Subcutaneous abdominal adipose tissue (tissue), 5 donors: ENCODE measurements around the gene PHTF2.
"Not testable (repeated sequence)": the region's sequence is repeated elsewhere in the genome, so short reads cannot be mapped to it uniquely, and the experiment has no call there.

Experiments used
- H3K27ac ChIP-seq: one replicate; pipeline ENCODE4 v1.7.0; 2013; ENCODE audit warnings: low read depth, mild to moderate bottlenecking, inconsistent platforms, low read length, moderate library complexity
- H3K27me3 ChIP-seq, 5 donors: one replicate each; pipeline ENCODE4 v1.7.0; 2013; ENCODE audit warnings: low read length in 5 of 5, inconsistent platforms in 1 of 5; ENCODE audit not compliant: control insufficient read depth in 5 of 5, insufficient read depth in 4 of 5
- H3K36me3 ChIP-seq, 5 donors: one replicate each; pipeline ENCODE4 v1.7.0; 2013; ENCODE audit warnings: low read length in 5 of 5; ENCODE audit not compliant: control insufficient read depth in 5 of 5, insufficient read depth in 5 of 5
- H3K4me1 ChIP-seq, 5 donors: one replicate each; pipeline ENCODE4 v1.7.0; 2013; ENCODE audit warnings: low read length in 5 of 5, mild to moderate bottlenecking in 3 of 5, moderate library complexity in 1 of 5; ENCODE audit not compliant: control insufficient read depth in 5 of 5, insufficient read depth in 5 of 5
- H3K4me3 ChIP-seq, 5 donors: one replicate each; pipeline ENCODE4 v1.7.0; 2013; ENCODE audit warnings: low read length in 5 of 5, low read depth in 1 of 5
- H3K9ac ChIP-seq, 5 donors: one replicate each; pipeline ENCODE4 v1.7.0; 2013; ENCODE audit warnings: low read length in 5 of 5, mild to moderate bottlenecking in 4 of 5, moderate library complexity in 3 of 5
- H3K9me3 ChIP-seq, 5 donors: one replicate each; pipeline ENCODE4 v1.7.0; 2013; ENCODE audit warnings: low read length in 5 of 5; ENCODE audit not compliant: control insufficient read depth in 5 of 5
- donor health status: healthy.
- donor health status: healthy.
- donor health status: healthy.
- donor health status: healthy.
- donor health status: healthy.

PHTF2 gene

DNA sequence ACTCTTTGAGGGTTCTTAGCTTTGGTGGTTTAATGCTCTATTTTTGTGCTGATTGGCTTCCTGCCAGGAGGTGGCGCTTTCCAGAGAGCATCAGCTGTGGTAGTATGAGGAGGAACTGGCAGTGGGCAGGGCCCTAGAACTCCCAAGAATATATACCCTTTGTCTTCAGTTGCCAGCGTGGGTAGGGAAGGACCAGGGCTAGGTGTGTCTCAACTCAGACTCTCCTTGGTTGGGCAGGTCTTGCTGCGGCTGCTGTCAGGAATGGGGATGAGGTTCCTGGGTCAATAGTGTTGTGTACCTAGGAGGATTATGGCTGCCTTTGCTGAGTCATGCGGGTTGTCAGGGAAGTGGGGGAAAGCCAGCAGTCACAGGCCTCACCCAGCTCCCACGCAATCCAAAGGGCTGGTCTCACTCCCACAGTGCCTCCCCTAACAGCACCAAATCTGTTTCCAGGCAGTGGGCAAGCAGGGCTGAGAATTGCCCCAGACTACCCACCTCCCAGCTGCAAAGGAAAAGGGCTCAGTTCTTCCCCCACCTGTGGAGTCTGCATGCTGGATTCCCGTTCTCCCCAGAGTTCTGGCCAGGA lies 191.5 kb downstream of the PHTF2 start:
- no peak overlapping the region for H3K27ac ChIP-seq
- peaks cover 0 to 12% (median 0%) of the 10 kb centered on the region in 5 donors for H3K4me1 ChIP-seq
- no peaks in the 10 kb centered on the region for H3K27me3 ChIP-seq
- H3K4me3 ChIP-seq, result no peak overlapping the region
- H3K36me3 ChIP-seq, result no peaks in the 10 kb centered on the region
- H3K9ac ChIP-seq, result no peak overlapping the region
- no peaks in the 10 kb centered on the region for H3K9me3 ChIP-seq

DNA sequence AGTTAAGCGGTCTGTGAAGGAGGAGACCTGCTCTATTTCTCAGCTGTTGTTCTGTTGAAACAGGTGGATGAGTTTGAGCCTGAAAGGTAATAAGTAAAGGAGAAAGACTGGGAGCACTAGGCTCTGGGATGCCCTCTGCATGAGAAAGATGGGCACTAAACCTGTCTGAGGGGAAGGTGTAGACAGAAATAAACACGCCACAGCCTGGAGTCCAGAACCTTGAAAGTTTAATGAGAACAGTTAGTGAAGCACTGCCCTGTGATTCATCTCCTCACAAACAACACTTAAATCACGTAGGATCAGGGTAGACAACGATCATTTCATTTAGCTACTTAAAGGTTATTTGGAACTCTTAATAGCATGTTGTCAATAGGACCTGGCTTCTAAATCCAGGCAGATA lies 193.1 kb downstream of the PHTF2 start:
- Histone ChIP-seq H3K4me1 (no peaks in the 10 kb centered on the region), H3K27ac (no peak overlapping the region), H3K36me3 (no peaks in the 10 kb centered on the region), H3K9ac (no peak overlapping the region), H3K9me3 (no peaks in the 10 kb centered on the region), H3K27me3 (no peaks in the 10 kb centered on the region), H3K4me3 (no peak overlapping the region)

DNA sequence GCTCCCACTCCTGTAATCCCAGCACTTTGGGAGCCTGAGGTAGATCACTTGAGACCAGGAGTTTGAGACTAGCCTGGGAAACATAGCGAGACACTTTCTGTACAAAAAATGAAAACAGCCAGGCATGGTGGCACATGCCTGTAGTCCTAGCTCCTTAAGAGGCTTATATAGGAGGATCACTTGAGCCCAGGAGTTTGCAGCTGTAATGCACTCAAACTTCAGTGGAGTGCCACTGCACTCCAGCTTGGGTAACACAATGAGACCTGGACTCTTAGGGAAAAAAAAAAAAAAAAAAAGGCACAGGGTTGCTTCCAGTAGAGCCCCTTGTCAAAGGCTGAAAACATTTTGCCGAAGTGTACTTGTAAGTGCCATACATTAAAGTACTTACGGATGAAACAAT lies 195.3 kb downstream of the PHTF2 start:
- Histone ChIP-seq H3K9me3 (peaks cover 0 to under 1% (median 0%) of the 10 kb centered on the region in 5 donors), H3K36me3 (no peaks in the 10 kb centered on the region), H3K27me3 (no peaks in the 10 kb centered on the region), H3K27ac (no peak overlapping the region), H3K4me3 (no peak overlapping the region), H3K9ac (no peak overlapping the region), H3K4me1 (no peaks in the 10 kb centered on the region)

GRCh38 chr7:77995717-77996116 lies 197.1 kb downstream of the PHTF2 start:
- no peaks in the 10 kb centered on the region for H3K36me3 ChIP-seq
- no peaks in the 10 kb centered on the region for H3K27me3 ChIP-seq
- no peak overlapping the region for H3K9ac ChIP-seq
- H3K9me3 ChIP-seq, result peaks cover 0 to 4% (median 0%) of the 10 kb centered on the region in 5 donors
- H3K4me1 ChIP-seq, result no peaks in the 10 kb centered on the region
- H3K27ac ChIP-seq, result no peak overlapping the region
- no peak overlapping the region for H3K4me3 ChIP-seq

DNA sequence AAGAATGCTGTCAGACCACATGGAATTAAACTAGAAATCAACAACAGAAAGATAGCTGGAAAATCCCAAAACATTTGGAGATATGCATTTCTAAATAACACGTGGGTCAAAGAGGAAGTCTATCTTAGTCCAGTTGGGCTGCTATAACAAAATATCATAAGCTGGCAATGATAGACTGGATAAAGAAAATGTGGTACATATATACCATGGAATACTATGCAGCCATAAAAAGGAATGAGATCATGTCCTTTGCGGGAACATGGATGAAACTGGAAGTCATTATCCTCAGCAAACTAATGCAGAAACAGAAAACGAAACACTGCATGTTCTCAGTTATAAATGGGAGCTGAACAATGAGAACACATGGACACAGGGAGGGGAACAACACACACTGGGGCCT lies 200.6 kb downstream of the PHTF2 start:
- not testable (repeated sequence) for H3K9ac ChIP-seq, H3K4me1 ChIP-seq, H3K9me3 ChIP-seq, H3K27me3 ChIP-seq, H3K27ac ChIP-seq, H3K4me3 ChIP-seq, H3K36me3 ChIP-seq

- H3K4me1 ChIP-seq, result no peaks in the 10 kb centered on the region
- no peaks in the 10 kb centered on the region for H3K36me3 ChIP-seq
- H3K9ac ChIP-seq, result no peak overlapping the region
- no peak overlapping the region for H3K4me3 ChIP-seq
- no peaks in the 10 kb centered on the region for H3K27me3 ChIP-seq
- H3K27ac ChIP-seq, result no peak overlapping the region
- H3K9me3 ChIP-seq, result peaks cover 0 to 4% (median 0%) of the 10 kb centered on the region in 5 donors
These were observed 203.4 kb downstream of the PHTF2 start for GRCh38 chr7:78002021-78002420.

- Histone ChIP-seq H3K9me3 (peaks cover 0 to 4% (median 0%) of the 10 kb centered on the region in 5 donors), H3K9ac (no peak overlapping the region), H3K4me3 (no peak overlapping the region), H3K36me3 (no peaks in the 10 kb centered on the region), H3K27me3 (no peaks in the 10 kb centered on the region), H3K4me1 (no peaks in the 10 kb centered on the region), H3K27ac (no peak overlapping the region)
These were observed 204.1 kb downstream of the PHTF2 start for GRCh38 chr7:78002715-78003114.

GRCh38 chr7:78006063-78006755 lies 207.6 kb downstream of the PHTF2 start:
- no peaks in the 10 kb centered on the region for H3K9me3 ChIP-seq
- no peak overlapping the region for H3K9ac ChIP-seq
- H3K4me1 ChIP-seq, result no peaks in the 10 kb centered on the region
- no peaks in the 10 kb centered on the region for H3K27me3 ChIP-seq
- H3K4me3 ChIP-seq, result no peak overlapping the region
- H3K27ac ChIP-seq, result no peak overlapping the region
- no peaks in the 10 kb centered on the region for H3K36me3 ChIP-seq
